Measurements from ENCODE around the gene TLE1.
A peak's percentile ranks its signal among the peaks of the same experiment; 100 is the strongest.
"Not testable (repeated sequence)": the region's sequence is repeated elsewhere in the genome, so short reads cannot be mapped to it uniquely, and the experiment has no call there.

The TLE1 gene

DNA sequence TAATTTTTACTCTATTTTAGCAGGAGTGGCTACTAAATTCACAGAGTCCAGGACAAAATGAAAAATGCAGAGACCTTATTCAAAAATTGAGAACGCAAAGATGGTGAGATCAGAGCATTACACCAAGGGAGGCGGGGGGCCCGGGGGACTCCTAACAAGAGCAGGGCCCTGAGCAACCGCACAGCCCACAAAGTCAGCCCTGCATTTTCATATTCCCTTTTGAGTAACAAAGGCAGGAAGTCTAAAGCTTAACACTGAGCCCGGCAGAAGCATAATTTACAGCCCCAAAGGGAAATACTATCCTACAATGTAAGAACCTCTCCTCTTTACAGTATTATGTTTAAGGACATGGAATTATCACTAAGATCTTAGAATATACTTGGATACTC, 69.4 kb downstream of the TLE1 start:
- Mint-ChIP-seq H3K9me3 (peaks cover 0 to 12% of the 10 kb centered on the region in 2 donors), H3K4me3 (no peak overlapping the region), H3K27ac (no peak overlapping the region), H3K36me3 (ENCODE audit: insufficient read depth) (peaks cover 3% of the 10 kb centered on the region), H3K27me3 (no peaks in the 10 kb centered on the region), H3K4me1 (ENCODE audit: low read depth in 2 of 2) (peaks cover 0 to 6% of the 10 kb centered on the region in 2 donors)
- ATAC-seq (replicated peaks), result peak; percentile 51
- no peak for DNase-seq

DNA sequence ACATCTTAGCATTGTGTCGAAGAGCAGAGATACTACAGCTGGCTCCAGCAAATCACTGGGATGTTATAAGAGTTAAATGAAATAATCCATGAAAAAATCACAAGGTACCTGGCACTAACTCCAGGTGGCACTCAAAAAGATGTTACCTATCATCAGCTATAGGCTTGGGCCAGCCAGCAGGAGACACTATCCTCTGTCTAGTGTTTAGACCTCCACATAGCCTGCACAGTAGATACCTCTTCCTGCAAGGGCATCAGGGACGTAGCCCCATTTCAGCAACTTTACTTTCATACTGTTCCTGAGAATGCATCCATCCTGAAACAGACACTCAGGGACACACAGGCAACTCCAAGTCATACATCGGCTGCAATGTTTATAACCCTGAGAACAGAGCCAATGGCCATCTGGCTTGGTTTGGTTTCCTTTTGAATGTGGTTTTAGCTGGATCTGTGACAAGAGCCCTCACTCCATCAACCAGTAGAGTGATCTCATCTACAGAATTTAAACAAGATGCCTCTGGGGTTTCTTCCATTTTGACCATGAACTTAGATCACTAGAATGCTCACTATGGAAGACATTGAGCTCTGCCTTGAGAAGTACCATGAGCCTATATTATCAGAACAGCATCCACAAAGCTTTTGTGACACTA, 69.9 kb downstream of the TLE1 start:
- Mint-ChIP-seq H3K4me3 (no peak overlapping the region), H3K36me3 (ENCODE audit: insufficient read depth) (peaks cover 8% of the 10 kb centered on the region), H3K27ac (no peak overlapping the region), H3K4me1 (ENCODE audit: low read depth in 2 of 2) (peaks cover 0 to 6% of the 10 kb centered on the region in 2 donors), H3K9me3 (peaks cover 0 to 12% of the 10 kb centered on the region in 2 donors), H3K27me3 (no peaks in the 10 kb centered on the region)
- no peak for DNase-seq
- ATAC-seq (replicated peaks), result no peak

DNA sequence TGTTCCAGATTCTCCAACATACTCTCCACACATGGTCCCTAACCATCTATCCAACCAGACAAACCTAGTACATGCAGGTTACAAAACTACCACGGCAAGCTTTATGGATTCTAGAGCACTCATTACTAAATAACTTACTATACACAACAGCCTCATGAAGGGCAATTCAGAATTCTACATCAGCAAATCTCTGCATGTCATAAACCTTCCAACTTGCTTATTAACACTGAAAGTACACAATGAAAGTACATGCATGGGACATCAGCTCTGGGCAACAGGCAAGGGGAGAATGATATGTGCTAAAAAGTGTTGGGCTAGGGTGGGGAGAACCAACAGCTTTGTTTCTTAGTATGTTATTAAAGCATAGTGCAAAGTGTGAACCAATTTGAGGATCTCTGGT, 70.4 kb downstream of the TLE1 start:
- Mint-ChIP-seq H3K27me3 (no peaks in the 10 kb centered on the region), H3K36me3 (ENCODE audit: insufficient read depth) (peaks cover 12% of the 10 kb centered on the region), H3K27ac (no peak overlapping the region), H3K4me3 (no peak overlapping the region), H3K9me3 (peaks cover 0 to 9% of the 10 kb centered on the region in 2 donors), H3K4me1 (ENCODE audit: low read depth in 2 of 2) (peaks cover 0 to 6% of the 10 kb centered on the region in 2 donors)
- ATAC-seq (replicated peaks) (no peak), DNase-seq (no peak)

DNA sequence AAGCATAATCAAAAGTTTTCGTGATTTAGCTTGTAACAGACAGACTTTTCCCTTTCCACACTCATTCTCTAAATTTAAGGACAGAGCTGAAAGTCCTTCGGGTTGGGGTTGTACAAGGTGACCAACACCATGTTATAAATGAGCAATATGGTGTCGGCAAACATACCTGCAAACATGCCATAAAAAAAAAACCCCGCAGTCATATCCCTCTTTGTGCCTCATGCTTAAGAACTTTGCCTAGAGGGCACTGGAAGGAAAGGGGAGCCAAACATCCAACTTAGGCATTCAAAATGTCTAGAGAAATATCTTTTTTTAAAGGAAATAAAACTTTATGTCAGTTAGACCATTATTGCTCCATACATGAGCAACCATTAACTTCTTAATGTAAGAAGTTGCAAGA, 73.2 kb downstream of the TLE1 start:
- Mint-ChIP-seq H3K4me1 (ENCODE audit: low read depth in 2 of 2) (peaks cover 0 to 6% of the 10 kb centered on the region in 2 donors), H3K27me3 (no peaks in the 10 kb centered on the region), H3K36me3 (ENCODE audit: insufficient read depth) (peaks cover 17% of the 10 kb centered on the region), H3K27ac (no peak overlapping the region), H3K4me3 (no peak overlapping the region), H3K9me3 (peaks cover 0 to 5% of the 10 kb centered on the region in 2 donors)
- ATAC-seq (replicated peaks) (no peak), DNase-seq (no peak)

DNA sequence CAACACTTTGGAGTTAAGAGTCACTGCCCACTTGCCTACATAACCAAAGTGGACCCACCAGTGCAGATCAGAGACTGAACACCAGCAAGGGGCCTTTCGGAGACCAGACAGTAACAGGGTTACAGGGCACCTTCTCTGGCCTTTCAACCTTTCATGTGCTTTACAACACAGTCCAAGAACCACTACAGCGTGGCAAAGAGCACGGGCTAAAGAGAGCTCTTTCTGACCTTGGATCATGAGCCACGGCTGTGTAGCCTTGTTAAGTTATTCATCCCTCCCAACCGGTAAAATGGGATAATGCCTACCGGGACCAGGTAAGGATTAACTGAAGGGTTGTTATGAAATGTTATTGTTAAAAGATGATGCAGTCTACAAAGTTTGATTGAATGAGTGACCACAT, 75.0 kb downstream of the TLE1 start:
- DNase-seq (no peak), ATAC-seq (replicated peaks) (no peak)
- H3K4me3 Mint-ChIP-seq, result no peak overlapping the region
- no peak overlapping the region for H3K27ac Mint-ChIP-seq
- no peaks in the 10 kb centered on the region for H3K27me3 Mint-ChIP-seq
- peaks cover 0 to 8% of the 10 kb centered on the region in 2 donors for H3K4me1 Mint-ChIP-seq (ENCODE audit: low read depth in 2 of 2)
- peaks cover 24% of the 10 kb centered on the region for H3K36me3 Mint-ChIP-seq (ENCODE audit: insufficient read depth)
- peaks cover 0 to 2% of the 10 kb centered on the region in 2 donors for H3K9me3 Mint-ChIP-seq

DNA sequence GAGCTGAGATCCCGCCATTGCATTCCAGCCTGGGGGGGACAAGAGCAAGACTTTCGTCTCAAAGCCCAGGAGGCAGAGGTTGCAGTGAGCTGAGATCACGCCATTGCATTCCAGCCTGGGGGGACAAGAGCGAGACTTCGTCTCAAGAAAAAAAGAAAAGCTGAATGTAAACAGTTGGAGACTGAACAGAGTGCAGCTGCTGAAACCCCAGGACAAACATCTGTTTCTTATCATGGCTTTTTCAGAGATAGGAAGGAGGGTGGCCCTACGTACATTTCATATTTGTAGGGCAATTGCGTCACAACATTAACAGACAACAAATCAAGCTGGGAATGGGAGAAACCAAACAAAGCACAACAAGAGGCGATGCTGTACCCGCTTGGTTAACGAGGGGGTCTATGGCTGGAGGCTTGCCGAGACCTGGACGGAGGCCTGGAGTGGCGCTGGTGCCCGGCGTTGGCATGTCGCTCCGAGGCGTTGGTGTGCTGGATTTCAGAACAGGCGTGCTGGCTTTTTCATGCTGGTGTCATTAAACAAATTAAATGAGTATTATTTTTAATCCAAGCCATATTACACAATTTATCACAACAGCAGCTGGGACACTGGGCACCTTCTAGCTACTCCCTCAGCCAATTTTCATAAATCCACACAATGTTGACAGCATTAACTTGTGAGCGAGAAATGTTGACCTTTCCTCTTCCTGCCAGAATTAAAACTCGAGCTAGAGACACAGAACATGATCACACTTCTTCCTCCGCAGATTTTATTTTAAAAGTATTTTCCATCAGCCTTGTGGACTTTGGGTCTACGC, 76.1 kb downstream of the TLE1 start:
- H3K4me1 Mint-ChIP-seq (ENCODE audit: low read depth in 2 of 2), result peaks cover 0 to 8% of the 10 kb centered on the region in 2 donors
- DNase-seq (no peak), ATAC-seq (replicated peaks) (no peak)
- H3K36me3 Mint-ChIP-seq (ENCODE audit: insufficient read depth), result peaks cover 25% of the 10 kb centered on the region
- H3K9me3 Mint-ChIP-seq, result peaks cover 0 to 2% of the 10 kb centered on the region in 2 donors
- H3K27ac Mint-ChIP-seq, result no peak overlapping the region
- no peaks in the 10 kb centered on the region for H3K27me3 Mint-ChIP-seq
- H3K4me3 Mint-ChIP-seq, result no peak overlapping the region

DNA sequence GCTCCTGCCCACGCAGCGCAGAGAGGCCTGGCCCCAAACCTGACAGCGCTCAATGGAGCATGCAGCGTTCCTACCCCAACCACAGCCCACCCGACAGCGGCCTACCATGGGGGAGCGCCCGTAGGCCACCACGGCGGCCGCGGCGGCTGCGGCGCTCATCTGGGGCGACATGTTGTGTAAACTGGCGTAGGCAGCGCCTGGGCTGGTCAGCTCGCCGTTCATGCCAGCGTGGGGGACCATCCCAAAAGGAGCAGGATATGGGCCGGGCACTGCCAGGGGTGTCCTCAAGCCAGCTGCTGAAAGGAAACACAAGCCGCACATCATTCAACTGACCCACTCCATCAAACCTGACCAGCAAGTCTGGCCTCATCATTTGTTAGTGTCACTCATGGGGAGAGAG, 77.7 kb downstream of the TLE1 start:
- Mint-ChIP-seq H3K9me3 (peaks cover 0 to 7% of the 10 kb centered on the region in 2 donors), H3K27me3 (no peaks in the 10 kb centered on the region), H3K4me1 (ENCODE audit: low read depth in 2 of 2) (peaks cover 0 to 8% of the 10 kb centered on the region in 2 donors), H3K27ac (no peak overlapping the region), H3K4me3 (no peak overlapping the region), H3K36me3 (ENCODE audit: insufficient read depth) (peaks cover 35% of the 10 kb centered on the region)
- DNase-seq (no peak), ATAC-seq (replicated peaks) (no peak)

DNA sequence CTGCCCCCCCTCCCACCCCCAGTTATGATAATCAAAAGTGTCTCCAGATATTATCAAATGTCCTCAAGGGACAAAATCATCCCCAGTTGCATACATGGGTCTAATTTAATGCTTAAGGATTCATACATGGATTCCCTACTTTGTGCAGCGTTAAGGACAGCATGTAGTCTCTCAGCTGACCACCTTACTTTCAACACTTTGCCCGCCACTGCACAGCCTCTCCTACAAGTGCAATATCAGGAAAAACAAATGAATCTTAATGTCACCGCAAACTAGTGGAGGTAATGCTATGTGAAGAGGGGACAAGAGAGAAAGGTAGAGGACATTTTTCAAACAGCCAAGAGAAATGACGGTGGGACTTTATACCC, 78.6 kb downstream of the TLE1 start:
- Mint-ChIP-seq H3K27ac (no peak overlapping the region), H3K36me3 (ENCODE audit: insufficient read depth) (peaks cover 35% of the 10 kb centered on the region), H3K27me3 (no peaks in the 10 kb centered on the region), H3K9me3 (peaks cover 0 to 6% of the 10 kb centered on the region in 2 donors), H3K4me1 (ENCODE audit: low read depth in 2 of 2) (peaks cover 0 to 8% of the 10 kb centered on the region in 2 donors), H3K4me3 (no peak overlapping the region)
- no peak for ATAC-seq (replicated peaks)
- DNase-seq, result no peak

DNA sequence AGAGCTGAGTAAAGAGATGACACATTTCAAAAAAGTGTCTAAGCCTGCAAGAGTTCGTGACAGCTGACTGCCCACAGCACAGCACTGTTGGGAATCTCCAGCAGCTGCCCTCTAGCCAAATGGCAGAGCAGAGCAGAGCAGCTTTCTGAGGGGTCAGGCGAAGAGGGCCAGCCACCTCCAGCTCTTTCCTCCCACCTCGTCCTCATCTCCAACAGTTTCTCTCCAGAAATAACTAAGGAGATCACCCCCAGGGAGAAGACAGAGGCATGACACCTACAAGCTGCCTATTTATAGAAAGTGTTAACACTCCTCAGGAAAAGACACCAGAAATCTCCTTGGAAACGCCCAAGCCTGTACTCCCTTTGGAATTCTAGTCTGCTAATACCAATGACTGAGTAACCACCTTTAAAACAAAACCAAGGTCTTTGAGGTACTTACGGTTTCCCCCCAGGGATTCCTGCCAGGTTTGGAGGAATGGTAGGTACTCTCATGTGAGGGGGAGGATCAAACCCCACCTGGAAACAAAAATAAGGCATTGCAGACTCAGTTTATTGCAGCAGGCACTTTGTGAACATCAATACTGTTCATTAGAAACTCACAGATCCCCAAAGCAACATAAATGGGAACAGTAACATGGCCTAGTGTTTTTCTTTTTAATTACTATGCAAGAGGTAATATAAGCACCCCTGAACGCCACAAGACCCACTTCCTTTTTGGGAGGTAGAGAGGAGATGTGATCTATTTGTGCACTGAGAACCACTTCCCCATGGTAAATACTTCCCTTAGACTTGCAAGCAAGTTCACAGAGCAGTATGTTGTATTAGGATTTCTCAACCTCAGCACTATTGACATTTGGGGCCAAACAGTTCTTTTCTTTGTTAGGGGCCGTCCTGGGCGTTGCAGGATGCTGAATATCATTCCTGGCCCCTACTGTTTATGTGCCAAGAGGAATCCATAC, 79.3 kb downstream of the TLE1 start:
- no peaks in the 10 kb centered on the region for H3K27me3 Mint-ChIP-seq
- peaks cover 33% of the 10 kb centered on the region for H3K36me3 Mint-ChIP-seq (ENCODE audit: insufficient read depth)
- H3K4me3 Mint-ChIP-seq, result peak overlapping the region in 1 of 2 donors; percentile 21
- H3K4me1 Mint-ChIP-seq (ENCODE audit: low read depth in 2 of 2), result peaks cover 0 to 8% of the 10 kb centered on the region in 2 donors
- DNase-seq (no peak), ATAC-seq (replicated peaks) (peak; percentile 68)
- peak overlapping the region in 1 of 2 donors; percentile 29 for H3K27ac Mint-ChIP-seq
- H3K9me3 Mint-ChIP-seq, result peaks cover 0 to 7% of the 10 kb centered on the region in 2 donors

DNA sequence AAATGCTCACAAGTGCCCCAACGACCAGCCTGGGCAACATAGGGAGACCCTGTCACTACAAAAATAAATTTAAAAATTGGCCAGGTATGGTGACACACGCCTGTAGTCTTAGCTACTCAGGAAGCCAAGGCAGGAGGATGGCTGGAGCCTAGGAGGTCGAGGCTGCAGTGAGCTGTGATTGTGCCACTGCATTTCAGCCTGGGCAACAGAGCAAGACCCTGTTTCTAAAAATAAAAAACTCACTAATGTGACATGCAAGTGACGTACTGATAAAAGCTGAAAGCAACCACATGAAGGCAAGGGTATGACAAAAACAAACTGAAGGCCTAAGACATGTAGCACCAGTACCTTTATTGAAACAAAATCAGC, 81.1 kb downstream of the TLE1 start:
- Mint-ChIP-seq H3K27ac (no peak overlapping the region), H3K27me3 (no peaks in the 10 kb centered on the region), H3K36me3 (ENCODE audit: insufficient read depth) (peaks cover 22% of the 10 kb centered on the region), H3K9me3 (peaks cover 0 to 8% of the 10 kb centered on the region in 2 donors), H3K4me3 (no peak overlapping the region), H3K4me1 (ENCODE audit: low read depth in 2 of 2) (peaks cover 0 to 8% of the 10 kb centered on the region in 2 donors)
- ATAC-seq (replicated peaks) (no peak), DNase-seq (no peak)

DNA sequence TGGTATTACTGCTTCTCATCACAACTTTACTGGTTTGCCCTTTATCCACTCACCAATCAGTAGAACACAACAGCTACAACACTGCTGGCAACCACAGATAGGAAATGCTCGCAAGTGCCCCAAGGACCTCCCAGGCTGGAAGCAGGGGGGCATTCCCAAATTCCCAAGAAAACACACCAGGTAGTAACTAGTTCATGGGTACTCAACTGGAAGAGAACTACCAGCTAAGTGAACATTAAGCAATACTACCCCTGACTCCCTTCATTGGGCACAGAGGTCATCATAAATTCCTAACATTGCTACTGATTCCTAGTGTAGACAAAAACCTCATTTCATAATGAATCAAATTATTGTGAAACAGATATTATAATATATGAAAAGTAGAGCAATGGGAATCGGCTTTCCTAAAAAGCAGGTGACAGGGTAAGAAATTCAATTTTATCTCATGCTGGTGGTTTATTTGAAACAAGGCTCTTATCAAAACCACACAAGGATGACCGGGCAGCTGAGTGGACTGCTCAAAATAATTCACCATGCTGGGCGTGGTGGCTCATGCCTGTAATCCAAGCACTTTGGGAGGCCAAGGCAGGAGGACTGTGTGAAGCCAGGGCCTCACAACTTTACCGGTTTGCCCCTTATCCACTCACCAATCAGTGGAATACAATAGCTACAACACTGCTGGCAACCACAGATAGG, 81.6 kb downstream of the TLE1 start:
- H3K27me3 Mint-ChIP-seq, result no peaks in the 10 kb centered on the region
- DNase-seq, result no peak
- H3K36me3 Mint-ChIP-seq (ENCODE audit: insufficient read depth), result peaks cover 22% of the 10 kb centered on the region
- no peak overlapping the region for H3K4me3 Mint-ChIP-seq
- ATAC-seq (replicated peaks), result no peak
- peaks cover 0 to 9% of the 10 kb centered on the region in 2 donors for H3K9me3 Mint-ChIP-seq
- H3K27ac Mint-ChIP-seq, result no peak overlapping the region
- peaks cover 0 to 8% of the 10 kb centered on the region in 2 donors for H3K4me1 Mint-ChIP-seq (ENCODE audit: low read depth in 2 of 2)

DNA sequence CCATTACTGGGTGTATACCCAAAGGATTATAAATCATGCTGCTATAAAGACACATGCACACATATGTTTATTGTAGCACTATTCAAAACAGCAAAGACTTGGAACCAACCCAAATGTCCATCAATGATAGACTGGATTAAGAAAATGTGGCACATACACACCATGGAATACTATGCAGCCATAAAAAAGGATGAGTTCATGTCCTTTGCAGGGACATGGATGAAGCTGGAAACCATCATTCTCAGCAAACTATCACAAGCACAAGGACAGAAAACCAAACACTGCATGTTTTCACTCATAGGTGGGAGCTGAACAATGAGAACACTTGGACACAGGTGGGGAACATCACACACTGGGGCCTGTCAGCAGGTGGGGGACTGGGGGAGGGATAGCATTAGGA, 83.1 kb downstream of the TLE1 start:
- DNase-seq; H3K4me1 Mint-ChIP-seq (ENCODE audit: low read depth in 2 of 2); H3K4me3 Mint-ChIP-seq; H3K27ac Mint-ChIP-seq; H3K27me3 Mint-ChIP-seq; ATAC-seq (replicated peaks): not testable (repeated sequence)
- H3K36me3 Mint-ChIP-seq (ENCODE audit: insufficient read depth), result peaks cover 22% of the 10 kb centered on the region
- H3K9me3 Mint-ChIP-seq, result peaks cover 0 to 12% of the 10 kb centered on the region in 2 donors

DNA sequence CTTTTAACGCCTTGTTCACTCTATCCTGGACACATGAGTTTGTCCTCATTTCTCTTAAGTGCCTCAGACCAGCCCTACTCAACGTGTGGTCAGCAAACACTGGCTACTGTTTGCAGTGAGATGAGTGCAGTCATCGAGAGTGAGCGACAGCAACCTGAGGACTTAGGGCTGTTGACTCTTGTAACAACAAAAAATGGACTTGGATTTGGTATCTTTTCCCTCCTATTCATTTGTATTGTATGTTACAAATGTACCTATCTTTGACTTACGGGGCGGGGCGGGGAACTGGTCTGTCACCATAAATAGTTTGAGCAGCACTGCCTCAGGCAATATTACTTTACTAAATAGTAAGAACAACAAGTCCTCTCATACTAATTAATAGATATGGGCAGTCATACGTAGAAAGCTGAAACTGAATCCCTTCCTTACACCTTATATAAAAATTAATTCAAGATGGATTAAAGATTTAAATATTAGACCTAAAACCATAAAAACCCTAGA, 84.1 kb downstream of the TLE1 start:
- H3K36me3 Mint-ChIP-seq (ENCODE audit: insufficient read depth), result peaks cover 17% of the 10 kb centered on the region
- DNase-seq, result no peak
- peaks cover 0 to 12% of the 10 kb centered on the region in 2 donors for H3K9me3 Mint-ChIP-seq
- no peaks in the 10 kb centered on the region for H3K27me3 Mint-ChIP-seq
- no peak overlapping the region for H3K4me3 Mint-ChIP-seq
- ATAC-seq (replicated peaks), result no peak
- no peak overlapping the region for H3K27ac Mint-ChIP-seq
- H3K4me1 Mint-ChIP-seq (ENCODE audit: low read depth in 2 of 2), result peaks cover 0 to 3% of the 10 kb centered on the region in 2 donors
